DOHH2 (cell line): ENCODE measurements around the gene ADAM10.

Experiments used
- EZH2phosphoT487 ChIP-seq: fragments of 200-600 bp; sonication (generic); IDR thresholded peaks from 2 replicates; pipeline ENCODE4 v1.6.1; 2017; ENCODE audit warnings: borderline replicate concordance, mild to moderate bottlenecking, antibody characterized with exemption, low read length, moderate library complexity, mixed read lengths
- TF ChIP-seq, protein P1 (sequence below): fragments of 200-600 bp; sonication (generic); IDR thresholded peaks from one replicate; pipeline ENCODE4 v1.5.1; 2014; ENCODE audit warnings: antibody characterized with exemption, mild to moderate bottlenecking, low read depth, low read length; ENCODE audit not compliant: poor library complexity, severe bottlenecking

DNA sequence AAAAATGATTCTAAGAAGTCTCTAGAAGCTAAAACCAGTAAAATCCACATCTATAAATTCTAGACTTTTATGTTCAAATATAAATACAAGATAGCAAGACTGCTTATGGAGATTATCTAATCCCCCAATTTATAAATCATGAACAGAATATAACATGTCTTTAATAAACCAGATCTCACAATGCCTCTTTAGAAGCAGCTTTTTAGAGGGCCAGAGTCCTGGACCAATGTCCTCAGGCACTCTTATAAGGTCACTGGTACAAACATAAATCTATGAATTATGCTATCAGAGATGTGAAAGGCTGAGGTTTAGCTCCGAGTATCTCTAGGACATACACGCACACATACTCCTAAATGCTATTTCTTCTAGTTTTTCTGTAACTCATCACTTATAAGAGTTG is 78.3 kb downstream of the ADAM10 start:
- TF ChIP-seq, protein P1, sequence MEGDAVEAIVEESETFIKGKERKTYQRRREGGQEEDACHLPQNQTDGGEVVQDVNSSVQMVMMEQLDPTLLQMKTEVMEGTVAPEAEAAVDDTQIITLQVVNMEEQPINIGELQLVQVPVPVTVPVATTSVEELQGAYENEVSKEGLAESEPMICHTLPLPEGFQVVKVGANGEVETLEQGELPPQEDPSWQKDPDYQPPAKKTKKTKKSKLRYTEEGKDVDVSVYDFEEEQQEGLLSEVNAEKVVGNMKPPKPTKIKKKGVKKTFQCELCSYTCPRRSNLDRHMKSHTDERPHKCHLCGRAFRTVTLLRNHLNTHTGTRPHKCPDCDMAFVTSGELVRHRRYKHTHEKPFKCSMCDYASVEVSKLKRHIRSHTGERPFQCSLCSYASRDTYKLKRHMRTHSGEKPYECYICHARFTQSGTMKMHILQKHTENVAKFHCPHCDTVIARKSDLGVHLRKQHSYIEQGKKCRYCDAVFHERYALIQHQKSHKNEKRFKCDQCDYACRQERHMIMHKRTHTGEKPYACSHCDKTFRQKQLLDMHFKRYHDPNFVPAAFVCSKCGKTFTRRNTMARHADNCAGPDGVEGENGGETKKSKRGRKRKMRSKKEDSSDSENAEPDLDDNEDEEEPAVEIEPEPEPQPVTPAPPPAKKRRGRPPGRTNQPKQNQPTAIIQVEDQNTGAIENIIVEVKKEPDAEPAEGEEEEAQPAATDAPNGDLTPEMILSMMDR, result no peak
- no peak for TF ChIP-seq EZH2phosphoT487
